ENCODE results near the gene SCAMP5. TPM values are rescaled to one million over a fixed set of nuclear protein-coding genes. Genes with fewer than 3 reads are reported as not detected.

Gene SCAMP5
- total and polyA plus RNA-seq, 2 of the 13 experiments (the other 11 are each of a cell fraction or from before 2014, with no cell fraction given), result 34.3 to 49.0 TPM

DNA sequence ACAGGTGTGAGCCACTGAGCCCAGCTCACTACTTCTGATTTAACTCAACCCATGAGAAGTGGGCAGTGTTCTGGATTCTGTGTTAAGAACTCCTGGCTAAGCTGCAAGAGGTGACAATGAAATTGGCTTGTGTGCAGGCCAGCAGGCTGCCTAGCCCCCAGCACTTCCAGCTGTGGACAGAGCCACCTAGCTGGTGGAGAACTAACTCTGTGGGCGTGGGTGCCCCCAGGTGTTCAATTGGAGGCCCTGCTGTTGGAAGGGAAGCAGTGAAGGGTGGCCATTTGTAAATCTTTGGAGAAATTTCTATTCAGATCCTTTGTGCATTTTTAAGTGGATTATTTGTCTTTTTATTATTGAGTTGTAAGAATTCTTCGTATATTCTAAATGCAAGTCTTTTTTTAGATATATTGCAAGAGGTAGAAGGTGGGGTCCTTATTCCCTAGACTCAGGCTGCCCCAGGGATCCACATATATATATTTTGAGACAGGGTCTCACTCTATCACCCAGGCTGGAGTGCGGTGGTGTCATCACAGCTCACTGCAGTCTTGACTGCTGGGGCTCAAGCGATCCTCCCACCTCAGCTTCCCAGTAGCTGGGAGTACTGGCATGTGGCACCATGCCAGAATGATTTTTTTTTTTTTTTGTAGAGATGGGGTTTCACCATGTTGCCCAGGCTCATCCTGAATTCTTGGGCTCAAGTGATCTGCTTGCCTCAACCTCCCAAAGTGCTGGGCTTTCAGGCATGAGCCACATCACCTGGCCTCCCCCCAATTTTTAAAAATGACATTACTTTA is 7.2 kb upstream of the SCAMP5 start (continued):
- TF ChIP-seq, protein P1, sequence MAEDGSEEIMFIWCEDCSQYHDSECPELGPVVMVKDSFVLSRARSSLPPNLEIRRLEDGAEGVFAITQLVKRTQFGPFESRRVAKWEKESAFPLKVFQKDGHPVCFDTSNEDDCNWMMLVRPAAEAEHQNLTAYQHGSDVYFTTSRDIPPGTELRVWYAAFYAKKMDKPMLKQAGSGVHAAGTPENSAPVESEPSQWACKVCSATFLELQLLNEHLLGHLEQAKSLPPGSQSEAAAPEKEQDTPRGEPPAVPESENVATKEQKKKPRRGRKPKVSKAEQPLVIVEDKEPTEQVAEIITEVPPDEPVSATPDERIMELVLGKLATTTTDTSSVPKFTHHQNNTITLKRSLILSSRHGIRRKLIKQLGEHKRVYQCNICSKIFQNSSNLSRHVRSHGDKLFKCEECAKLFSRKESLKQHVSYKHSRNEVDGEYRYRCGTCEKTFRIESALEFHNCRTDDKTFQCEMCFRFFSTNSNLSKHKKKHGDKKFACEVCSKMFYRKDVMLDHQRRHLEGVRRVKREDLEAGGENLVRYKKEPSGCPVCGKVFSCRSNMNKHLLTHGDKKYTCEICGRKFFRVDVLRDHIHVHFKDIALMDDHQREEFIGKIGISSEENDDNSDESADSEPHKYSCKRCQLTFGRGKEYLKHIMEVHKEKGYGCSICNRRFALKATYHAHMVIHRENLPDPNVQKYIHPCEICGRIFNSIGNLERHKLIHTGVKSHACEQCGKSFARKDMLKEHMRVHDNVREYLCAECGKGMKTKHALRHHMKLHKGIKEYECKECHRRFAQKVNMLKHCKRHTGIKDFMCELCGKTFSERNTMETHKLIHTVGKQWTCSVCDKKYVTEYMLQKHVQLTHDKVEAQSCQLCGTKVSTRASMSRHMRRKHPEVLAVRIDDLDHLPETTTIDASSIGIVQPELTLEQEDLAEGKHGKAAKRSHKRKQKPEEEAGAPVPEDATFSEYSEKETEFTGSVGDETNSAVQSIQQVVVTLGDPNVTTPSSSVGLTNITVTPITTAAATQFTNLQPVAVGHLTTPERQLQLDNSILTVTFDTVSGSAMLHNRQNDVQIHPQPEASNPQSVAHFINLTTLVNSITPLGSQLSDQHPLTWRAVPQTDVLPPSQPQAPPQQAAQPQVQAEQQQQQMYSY (CRISPR knock-in tag; IDR thresholded peaks at IDR 0.05), result no peak
- TF ChIP-seq ZNF331 (CRISPR knock-in tag; IDR thresholded peaks at IDR 0.05), result 0 out of 2 replicates have a peak, but pooled peaks have one; percentile 15
- TF ChIP-seq STAG1 (CRISPR knock-in tag; IDR thresholded peaks at IDR 0.05), result peak; percentile 85
- TF ChIP-seq REL (CRISPR knock-in tag; conservative IDR thresholded peaks at IDR 0.05), result no peak
- TF ChIP-seq, protein P2, sequence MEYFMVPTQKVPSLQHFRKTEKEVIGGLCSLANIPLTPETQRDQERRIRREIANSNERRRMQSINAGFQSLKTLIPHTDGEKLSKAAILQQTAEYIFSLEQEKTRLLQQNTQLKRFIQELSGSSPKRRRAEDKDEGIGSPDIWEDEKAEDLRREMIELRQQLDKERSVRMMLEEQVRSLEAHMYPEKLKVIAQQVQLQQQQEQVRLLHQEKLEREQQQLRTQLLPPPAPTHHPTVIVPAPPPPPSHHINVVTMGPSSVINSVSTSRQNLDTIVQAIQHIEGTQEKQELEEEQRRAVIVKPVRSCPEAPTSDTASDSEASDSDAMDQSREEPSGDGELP (IDR thresholded peaks at IDR 0.05; ENCODE audit: borderline replicate concordance, low read depth), result peak; percentile 90; the same call in 1 of the 2 replicates
- no peak for TF ChIP-seq TRIM24 (CRISPR knock-in tag; IDR thresholded peaks at IDR 0.05)
- no peak for TF ChIP-seq NR2F2 (IDR thresholded peaks at IDR 0.05; ENCODE audit: borderline replicate concordance, low read depth)
- 0 out of 2 replicates have a peak, but pooled peaks have one; percentile 24 for TF ChIP-seq EHMT2 (IDR thresholded peaks at IDR 0.05; ENCODE audit: borderline replicate concordance, low read depth, low read length)
- TF ChIP-seq ZNF660 (CRISPR knock-in tag; IDR thresholded peaks at IDR 0.05; ENCODE audit: borderline replicate concordance, low read depth), result no peak
- no peak for TF ChIP-seq ATF7 (IDR thresholded peaks at IDR 0.05)
- no peak for TF ChIP-seq ATF7 (CRISPR knock-in tag; IDR thresholded peaks at IDR 0.05)
- TF ChIP-seq, protein P3, sequence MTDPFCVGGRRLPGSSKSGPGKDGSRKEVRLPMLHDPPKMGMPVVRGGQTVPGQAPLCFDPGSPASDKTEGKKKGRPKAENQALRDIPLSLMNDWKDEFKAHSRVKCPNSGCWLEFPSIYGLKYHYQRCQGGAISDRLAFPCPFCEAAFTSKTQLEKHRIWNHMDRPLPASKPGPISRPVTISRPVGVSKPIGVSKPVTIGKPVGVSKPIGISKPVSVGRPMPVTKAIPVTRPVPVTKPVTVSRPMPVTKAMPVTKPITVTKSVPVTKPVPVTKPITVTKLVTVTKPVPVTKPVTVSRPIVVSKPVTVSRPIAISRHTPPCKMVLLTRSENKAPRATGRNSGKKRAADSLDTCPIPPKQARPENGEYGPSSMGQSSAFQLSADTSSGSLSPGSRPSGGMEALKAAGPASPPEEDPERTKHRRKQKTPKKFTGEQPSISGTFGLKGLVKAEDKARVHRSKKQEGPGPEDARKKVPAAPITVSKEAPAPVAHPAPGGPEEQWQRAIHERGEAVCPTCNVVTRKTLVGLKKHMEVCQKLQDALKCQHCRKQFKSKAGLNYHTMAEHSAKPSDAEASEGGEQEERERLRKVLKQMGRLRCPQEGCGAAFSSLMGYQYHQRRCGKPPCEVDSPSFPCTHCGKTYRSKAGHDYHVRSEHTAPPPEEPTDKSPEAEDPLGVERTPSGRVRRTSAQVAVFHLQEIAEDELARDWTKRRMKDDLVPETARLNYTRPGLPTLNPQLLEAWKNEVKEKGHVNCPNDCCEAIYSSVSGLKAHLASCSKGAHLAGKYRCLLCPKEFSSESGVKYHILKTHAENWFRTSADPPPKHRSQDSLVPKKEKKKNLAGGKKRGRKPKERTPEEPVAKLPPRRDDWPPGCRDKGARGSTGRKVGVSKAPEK (CRISPR knock-in tag; IDR thresholded peaks at IDR 0.05; ENCODE audit: borderline replicate concordance), result no peak
- TF ChIP-seq, protein P4, sequence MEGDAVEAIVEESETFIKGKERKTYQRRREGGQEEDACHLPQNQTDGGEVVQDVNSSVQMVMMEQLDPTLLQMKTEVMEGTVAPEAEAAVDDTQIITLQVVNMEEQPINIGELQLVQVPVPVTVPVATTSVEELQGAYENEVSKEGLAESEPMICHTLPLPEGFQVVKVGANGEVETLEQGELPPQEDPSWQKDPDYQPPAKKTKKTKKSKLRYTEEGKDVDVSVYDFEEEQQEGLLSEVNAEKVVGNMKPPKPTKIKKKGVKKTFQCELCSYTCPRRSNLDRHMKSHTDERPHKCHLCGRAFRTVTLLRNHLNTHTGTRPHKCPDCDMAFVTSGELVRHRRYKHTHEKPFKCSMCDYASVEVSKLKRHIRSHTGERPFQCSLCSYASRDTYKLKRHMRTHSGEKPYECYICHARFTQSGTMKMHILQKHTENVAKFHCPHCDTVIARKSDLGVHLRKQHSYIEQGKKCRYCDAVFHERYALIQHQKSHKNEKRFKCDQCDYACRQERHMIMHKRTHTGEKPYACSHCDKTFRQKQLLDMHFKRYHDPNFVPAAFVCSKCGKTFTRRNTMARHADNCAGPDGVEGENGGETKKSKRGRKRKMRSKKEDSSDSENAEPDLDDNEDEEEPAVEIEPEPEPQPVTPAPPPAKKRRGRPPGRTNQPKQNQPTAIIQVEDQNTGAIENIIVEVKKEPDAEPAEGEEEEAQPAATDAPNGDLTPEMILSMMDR (CRISPR knock-in tag; IDR thresholded peaks at IDR 0.05), result peak; percentile 78
- no peak for TF ChIP-seq ZNF484 (CRISPR knock-in tag; IDR thresholded peaks at IDR 0.05; ENCODE audit: borderline replicate concordance, low read depth)
- no peak for TF ChIP-seq HDAC1 (CRISPR knock-in tag; IDR thresholded peaks at IDR 0.05)

Data from HepG2 (cell line).